NCI-H345 treated with DMSO at 0.1 percent for 48 hours (cell line): ENCODE results near the gene PRKRA.
"Not testable (repeated sequence)": the region's sequence is repeated elsewhere in the genome, so short reads cannot be mapped to it uniquely, and the experiment has no call there.

Experiments
- DNase-seq: peaks from one replicate; lab custom pipeline; 2025; ENCODE audit not compliant: unreplicated experiment; lab: John Stamatoyannopoulos, UW

PRKRA gene

DNA sequence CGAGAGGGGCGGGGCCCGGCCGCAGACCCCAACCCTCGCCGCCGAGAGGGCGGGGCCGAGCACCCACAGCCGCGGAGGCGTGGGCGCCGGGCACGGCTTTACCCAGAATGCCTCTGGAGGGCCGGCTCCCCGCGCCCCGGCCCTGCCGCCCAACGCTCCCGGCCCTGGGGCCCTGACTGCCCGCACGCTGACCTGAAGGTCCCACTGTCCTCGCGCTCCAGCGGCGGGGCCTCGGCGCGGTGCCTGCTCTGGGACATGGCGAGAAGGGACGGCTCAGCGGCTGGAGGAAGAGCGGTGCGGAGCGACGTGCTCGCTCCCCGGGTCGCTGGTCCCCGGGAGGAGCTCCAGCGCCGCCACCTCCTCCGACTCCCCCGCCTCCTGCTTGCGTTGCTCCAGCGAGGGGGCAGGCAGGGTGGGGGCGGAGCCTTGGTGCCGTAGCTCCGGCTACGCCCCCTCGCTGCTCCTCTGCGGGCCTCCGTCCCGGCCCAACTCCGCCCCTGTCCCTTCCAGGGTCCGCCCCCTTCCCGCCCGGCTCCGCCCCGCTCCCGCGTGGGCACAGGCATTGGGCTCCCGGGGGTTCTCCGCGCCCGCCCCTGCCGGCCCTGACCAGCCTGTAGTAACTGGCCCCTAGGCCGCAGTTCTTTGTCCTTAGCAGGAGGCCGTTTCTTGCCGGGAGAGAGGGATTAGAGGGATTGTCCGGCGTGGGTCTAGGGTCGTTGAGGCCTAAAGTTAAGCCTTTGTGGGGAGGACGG, at the start of gene PRKRA, which contains the start of gene PJVK:
PRKRA (minus strand) TSS at position 402 of the 752 bp plus-strand sequence; CDS start at position 257, 145 bp downstream.
PJVK (plus strand) TSS at position 605 of the 752 bp plus-strand sequence. CDS start 2,032 bp downstream, outside the sequence.
- DNase-seq, result peak; percentile 88

DNA sequence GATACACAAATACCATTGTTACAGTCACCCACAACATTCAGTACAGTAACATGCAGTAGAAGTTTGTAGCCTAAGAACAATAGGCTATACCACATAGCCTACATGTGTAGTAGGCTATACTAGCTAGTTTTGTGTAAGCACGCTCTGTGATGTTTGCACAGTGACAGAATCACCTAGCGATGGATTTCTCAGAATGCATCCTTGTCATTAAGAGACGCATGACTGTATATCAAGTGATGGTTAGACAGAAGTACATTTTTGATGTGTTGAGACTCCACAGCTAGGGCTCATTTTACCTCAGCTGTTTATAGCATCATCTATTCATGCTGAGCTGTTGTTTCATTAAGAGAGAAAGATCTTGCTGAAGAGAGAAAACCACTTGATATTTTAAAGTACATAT, 48.7 kb upstream of the PRKRA start:
- DNase-seq, result no peak

DNA sequence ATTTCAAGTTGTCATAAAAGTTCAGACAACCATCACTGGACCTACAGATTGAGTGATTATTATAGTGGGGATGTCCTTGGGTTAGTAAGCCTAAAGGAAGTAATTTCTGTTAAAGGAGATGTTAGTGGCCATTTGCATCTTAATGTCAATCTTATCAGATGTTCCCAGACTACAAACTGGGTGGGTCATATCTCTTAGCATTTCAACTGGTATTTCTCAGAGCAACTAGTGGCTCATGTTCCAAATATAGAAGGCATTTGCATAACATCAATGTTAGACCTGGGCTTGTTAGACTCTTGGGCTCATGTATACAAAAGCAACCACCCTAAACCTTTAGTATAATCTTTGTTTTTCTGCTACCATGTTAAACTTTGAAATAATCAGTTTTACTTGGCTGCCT, 47.2 kb upstream of the PRKRA start:
- no peak for DNase-seq

- no peak for DNase-seq
Observed at GRCh38 chr2:178496049-178496448, 45.1 kb upstream of the PRKRA start.

DNA sequence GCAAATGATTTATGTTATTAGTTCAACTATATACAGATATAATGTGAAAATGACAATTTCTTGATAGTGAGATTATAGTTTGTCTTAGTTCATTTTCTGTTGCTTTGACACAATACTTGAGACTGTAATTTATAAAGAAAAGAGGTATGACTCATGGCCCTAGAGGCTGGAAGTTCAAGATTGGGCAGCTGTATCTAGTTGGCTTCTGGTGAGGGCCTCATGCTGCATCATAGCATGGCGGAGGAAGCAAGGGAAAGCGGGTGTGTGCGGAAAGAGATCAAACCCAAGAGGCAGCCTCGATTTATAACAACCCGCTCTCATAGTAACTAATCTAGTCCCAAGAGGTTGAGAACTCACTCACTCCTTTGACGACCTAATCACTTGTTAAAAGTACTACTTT, 40.6 kb upstream of the PRKRA start:
- no peak for DNase-seq

DNA sequence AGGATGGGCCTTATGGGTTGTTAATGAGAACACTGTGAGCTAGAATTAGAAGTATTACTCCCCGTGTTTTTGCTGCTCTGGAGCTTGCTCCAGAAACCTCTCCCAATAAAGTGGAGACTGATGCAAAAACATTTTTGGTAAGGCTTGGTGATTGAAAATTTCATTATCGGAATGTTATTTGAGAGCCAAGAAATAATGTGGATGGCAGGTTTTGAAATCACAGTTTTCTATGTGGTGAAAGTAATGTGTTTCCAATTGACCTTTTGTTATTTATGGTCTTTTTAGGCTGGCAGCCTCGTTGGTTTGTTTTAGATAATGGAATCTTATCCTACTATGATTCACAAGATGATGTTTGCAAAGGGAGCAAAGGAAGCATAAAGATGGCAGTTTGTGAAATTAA, 34.4 kb upstream of the PRKRA start:
- DNase-seq, result no peak

- peak; percentile 85 for DNase-seq
Observed at GRCh38 chr2:178484245-178485041, 33.5 kb upstream of the PRKRA start.

- no peak for DNase-seq
Observed at GRCh38 chr2:178482437-178482836, 31.5 kb upstream of the PRKRA start.

DNA sequence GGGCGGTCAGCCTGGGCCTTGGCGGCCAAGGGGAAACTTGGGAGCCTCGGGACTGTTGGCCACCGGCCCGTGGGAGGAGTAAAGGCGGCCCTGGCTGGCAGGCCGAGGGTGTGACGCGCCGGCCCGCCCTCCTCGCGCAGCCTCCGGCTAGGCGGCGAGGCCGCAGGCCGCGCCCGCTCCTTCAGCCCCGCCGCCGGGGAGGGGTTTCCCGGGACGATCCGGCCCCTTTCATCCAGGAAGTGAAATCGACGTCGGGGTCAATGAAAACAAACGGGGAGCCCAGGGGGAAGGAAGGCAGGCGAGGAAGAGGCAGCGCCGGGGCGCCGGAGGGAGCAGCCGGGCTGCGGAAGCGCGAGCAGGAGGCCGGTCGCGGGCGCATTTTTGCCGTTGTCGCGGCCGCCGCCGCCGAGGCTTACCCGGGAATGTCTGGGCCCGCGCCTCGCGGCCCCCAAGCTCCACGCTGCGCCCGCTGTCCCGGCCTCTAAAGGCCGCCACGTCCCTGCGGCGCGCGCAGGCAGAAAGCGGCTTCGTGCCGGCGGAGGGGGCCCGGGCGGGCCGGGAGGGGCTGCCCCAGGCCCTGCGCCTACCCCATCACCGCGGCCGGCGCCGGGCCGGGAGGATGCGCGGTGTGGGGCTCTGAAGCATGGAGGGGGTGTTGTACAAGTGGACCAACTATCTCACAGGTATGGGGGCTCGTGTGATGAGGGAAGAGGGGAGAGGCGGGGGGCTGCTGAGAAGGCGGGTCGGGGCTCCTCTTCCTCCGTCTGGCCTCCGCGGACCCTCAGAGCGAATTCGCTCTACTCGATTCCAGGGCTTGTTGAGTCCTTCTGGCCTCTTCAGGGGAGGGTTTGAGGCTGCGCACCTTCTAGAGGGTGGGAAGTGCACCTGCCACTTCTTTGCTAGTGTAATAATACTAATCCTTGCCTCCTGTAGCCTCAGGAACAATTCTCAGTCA, 29.5 kb upstream of the PRKRA start, which contains the start of gene PLEKHA3:
PLEKHA3 (plus strand) TSS at position 231 of the 955 bp plus-strand sequence; CDS start at position 644, 413 bp downstream.
- DNase-seq, result peak; percentile 69

- DNase-seq, result no peak
Observed at GRCh38 chr2:178479758-178480226, 28.8 kb upstream of the PRKRA start.

DNA sequence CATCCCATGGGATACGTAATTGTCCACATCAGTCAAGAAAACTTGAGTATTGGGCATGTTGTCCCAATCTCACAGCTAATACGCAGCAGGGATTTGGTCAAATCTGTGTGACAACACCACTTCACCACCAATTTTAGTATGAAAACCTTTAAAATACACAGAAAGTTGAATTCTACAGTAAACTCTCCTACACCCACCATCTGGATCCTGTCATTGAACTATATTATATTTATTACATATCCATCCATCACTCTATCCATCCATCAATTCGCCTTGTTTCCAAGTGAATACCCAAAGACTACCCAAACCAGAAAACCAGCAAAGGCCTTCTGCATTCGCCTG, 28.3 kb upstream of the PRKRA start:
- no peak for DNase-seq

DNA sequence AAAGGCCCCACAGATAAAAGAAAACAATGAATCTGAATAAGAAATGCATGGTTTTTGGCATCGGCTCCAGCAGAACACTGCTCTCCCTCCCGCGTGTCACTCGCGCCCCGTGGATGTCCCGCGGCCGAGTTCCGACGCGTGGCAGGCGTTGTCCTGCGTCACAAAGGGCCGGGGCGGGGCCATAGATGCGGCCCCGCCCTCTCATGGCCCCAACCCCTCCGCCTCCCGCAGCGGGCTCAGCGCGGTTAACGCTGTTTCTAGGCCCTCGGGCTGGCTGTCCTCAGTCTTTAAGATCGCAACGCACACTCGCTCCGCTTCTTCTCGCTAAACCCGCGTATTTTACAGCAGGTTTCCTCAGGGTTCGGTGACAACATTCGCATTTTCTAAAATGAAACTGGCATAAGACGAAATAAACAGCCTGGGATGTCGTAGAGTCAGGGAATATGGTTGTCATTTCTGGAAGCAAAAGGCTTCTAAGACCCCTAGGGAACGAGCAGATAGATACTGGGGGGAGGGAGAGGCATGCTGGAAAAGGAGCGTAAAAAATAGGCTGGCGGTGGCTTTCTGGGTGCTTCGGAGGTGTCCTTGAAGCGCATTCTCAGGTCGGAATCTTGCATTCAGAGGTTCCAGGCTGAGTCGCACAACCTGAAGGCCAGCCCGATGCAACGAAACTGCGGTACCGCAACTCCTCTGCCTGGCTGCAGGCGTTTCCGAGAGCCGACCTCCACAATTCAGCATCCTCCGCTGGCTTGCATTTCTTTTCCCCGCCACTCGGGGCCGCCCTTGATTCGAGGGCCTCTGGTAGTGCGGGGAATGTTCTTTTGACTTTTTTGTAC, 27.7 kb upstream of the PRKRA start, which contains the start of gene FKBP7:
FKBP7 (minus strand) TSS at position 162 of the 836 bp plus-strand sequence; CDS start at position 61, 101 bp downstream.
- peak; percentile 80 for DNase-seq

DNA sequence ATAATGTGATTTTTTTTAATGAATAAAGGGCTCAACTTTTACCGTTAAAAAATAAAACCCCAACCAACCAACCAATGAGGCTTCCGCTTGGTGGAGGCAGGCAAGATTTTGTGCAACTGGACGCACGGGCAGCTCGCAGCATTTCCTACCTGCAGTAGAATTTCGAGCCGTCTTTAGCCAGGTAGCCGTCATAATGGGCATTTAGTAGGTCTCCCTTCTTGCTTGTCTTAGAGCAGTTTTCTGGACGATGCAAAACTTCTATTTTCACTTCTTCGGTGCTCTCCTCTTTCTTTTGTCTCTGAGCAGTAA, 27.1 kb upstream of the PRKRA start:
- DNase-seq, result no peak

- DNase-seq, result no peak
Observed at GRCh38 chr2:178477443-178478129, 26.6 kb upstream of the PRKRA start.

DNA sequence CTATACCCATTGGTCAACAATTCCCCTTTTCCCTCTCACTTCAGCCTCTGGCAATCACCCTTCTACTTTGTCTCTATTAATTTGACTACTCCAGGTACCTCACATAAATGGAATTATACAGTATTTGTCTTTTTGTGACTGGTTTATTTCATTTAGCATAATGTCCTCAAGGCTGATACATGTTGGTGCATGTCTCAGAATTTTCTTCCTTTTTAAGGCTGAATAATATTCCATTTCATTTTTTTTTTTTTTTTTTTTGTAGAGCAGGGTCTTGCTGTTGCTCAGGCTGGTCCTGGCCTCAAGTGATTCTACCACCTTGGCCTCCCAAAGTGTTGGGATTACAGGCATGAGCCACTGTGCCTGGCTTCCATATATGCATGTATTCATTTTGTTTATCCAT, 25.5 kb upstream of the PRKRA start:
- DNase-seq, result no peak

DNA sequence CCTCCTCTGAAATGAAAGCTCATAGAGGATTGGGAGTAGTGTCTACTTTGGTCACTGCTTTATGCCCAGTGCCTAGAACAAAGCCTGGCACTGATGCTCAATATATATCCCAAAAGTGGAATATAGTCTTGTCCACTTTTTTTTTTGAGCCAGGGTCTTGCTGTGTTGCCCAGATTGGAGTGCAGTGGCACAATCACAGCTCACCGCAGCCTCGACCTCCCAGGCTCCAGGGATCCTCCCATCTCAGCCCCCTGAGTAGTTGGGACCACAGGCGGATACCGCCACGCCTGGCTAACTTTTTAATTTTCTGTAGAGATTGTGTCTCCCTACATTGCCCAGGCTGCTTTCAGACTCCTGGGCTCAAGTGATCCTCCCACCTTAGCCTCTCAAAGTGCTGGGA, 23.6 kb upstream of the PRKRA start:
- no peak for DNase-seq

DNA sequence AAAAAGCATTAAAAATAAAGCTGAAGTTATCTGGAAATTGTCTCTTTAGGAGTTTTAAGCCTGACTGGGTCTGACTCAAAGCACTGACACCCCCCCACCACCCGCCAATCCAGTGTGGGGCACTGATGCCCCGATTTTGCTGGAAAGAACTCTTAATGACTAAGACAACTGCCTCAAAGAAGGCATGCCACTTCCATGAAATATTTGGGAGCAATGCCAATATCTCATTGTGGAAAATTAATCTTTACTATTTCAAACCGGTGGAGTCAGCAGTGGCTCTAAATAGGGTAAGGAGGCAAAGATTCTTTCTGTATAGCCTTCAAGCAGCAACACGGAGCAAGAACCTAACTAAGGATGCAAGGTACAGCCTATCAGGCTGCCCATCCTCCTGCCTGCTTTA, 23.0 kb upstream of the PRKRA start:
- no peak for DNase-seq

DNA sequence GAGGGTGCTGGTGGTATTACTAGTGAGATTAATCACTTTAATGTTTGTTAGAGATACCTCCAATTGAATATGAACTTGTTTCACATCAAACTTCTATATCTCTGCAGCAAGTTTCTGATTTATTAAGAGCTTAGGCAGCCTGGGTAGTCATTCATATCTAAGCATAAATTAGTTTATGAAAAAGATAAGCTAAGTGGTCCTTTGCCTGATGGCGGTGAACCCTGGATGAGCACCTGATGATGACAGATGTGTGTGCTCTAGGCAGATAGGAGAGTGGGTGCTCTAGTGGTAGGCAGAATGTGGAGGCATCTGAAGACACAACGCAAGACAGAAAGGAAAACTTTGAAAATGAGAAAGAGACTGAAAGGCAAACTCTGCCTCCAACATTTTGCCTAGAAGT, 22.4 kb upstream of the PRKRA start:
- no peak for DNase-seq

DNA sequence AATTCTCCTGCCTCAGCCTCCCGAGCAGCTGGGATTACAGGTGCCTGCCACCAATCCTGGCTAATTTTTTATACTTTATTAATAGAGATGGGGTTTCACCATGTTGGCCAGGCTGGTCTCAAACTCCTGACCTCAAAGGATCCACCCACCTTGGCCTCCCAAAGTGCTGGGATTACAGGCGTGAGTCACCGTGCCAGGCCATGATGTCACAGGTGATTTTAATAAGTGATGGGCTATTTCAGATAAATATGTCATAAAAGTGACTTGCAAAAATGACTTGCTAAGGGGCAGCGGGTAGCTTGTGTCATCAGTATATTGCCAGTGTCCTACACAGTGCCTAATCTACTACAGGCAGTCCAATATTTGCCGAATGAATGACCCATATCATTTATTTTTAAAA, 20.3 kb upstream of the PRKRA start:
- DNase-seq, result not testable (repeated sequence)
